GOT3 (cell line): ENCODE results near the gene FAM131A.
"Not testable (repeated sequence)": the region's sequence is repeated elsewhere in the genome, so short reads cannot be mapped to it uniquely, and the experiment has no call there.

ENCODE experiments used
- DNase-seq: peaks from one replicate; lab custom pipeline; 2025; ENCODE audit warnings: mixed read lengths; lab: John Stamatoyannopoulos, UW

The FAM131A gene

DNA sequence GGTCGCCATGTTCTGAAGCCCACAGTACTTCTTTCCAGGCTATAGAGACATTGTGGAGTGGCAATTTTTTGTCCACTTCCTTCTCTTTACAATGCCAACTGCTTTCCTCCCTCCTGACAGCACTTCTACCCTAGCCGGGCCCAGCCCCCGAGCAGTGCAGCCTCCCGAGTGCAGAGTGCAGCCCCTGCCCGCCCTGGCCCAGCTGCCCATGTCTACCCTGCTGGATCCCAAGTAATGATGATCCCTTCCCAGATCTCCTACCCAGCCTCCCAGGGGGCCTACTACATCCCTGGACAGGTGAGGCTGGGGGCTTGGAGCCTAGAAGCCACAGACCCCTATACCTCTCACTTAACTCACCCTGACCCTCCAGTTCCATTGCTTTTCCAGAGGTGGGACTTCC, 20.2 kb upstream of the FAM131A start:
- no peak for DNase-seq

DNA sequence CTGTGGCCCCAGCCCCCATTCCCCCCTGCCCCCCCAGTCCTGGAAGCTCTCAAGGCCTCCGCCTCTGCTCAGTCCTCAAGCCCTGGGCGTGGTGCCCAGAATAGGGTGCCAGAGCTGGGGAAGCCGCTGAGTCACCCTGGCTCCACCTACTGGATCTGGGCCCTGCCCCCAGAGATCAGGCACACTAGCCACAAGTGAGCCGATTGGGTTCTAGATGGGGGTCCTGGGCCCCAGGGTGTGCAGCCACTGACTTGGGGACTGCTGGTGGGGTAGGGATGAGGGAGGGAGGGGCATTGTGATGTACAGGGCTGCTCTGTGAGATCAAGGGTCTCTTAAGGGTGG, 17.3 kb upstream of the FAM131A start:
- peak; percentile 92 for DNase-seq

DNA sequence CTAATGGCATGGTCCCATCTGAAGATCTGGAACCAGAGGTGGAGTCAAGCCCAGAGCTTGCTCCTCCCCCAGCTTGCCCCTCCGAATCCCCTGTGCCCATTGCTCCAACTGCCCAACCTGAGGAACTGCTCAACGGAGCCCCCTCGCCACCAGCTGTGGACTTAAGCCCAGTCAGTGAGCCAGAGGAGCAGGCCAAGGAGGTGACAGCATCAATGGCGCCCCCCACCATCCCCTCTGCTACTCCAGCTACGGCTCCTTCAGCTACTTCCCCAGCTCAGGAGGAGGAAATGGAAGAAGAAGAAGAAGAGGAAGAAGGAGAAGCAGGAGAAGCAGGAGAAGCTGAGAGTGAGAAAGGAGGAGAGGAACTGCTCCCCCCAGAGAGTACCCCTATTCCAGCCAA, 15.7 kb upstream of the FAM131A start:
- DNase-seq = no peak

DNA sequence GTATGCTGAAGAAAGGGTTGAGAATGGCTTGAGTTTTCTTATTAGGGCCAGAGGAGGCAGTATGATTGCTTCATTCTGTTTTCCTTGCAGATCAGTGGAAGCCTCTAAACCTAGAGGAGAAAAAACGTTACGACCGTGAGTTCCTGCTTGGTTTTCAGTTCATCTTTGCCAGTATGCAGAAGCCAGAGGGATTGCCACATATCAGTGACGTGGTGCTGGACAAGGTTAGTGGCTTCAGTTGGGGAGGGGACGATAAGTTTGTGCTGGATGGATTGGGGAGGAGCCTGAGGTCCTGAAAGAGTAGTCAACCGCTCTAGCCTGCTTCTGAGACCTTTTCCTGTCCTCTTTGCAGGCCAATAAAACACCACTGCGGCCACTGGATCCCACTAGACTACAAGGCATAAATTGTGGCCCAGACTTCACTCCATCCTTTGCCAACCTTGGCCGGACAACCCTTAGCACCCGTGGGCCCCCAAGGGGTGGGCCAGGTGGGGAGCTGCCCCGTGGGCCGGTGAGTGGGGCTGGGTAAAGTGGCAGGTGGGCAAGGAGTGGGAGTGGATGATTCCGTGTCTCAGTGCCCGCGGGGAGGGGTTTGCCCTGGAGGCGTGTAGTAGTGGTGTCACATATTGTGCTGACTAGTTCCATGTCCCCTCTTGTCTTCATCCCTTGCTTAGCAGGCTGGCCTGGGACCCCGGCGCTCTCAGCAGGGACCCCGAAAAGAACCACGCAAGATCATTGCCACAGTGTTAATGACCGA, 14.5 kb upstream of the FAM131A start:
- DNase-seq = no peak

DNA sequence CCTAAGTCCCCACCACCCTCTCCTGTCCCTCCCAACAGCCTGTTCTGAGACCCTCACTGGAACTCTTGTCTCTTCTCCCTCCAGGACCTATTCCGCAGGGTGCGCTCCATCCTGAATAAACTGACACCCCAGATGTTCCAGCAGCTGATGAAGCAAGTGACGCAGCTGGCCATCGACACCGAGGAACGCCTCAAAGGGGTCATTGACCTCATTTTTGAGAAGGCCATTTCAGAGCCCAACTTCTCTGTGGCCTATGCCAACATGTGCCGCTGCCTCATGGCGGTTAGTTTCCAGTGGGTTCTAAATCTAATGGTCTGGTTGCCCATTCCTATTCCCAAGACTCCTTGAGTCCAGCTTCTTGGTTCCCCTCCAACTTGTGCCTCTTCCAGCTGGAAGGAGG, 13.7 kb upstream of the FAM131A start:
- DNase-seq = no peak

DNA sequence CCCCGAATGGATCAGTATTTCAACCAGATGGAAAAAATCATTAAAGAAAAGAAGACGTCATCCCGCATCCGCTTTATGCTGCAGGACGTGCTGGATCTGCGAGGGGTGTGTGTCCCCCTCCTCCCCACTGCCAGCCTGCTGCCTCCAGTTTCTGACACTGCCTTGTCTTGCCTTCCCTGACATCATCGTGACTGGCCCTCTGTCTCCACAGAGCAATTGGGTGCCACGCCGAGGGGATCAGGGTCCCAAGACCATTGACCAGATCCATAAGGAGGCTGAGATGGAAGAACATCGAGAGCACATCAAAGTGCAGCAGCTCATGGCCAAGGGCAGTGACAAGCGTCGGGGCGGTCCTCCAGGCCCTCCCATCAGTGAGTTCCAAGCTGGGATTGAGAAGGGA, 12.1 kb upstream of the FAM131A start:
- no peak for DNase-seq

DNA sequence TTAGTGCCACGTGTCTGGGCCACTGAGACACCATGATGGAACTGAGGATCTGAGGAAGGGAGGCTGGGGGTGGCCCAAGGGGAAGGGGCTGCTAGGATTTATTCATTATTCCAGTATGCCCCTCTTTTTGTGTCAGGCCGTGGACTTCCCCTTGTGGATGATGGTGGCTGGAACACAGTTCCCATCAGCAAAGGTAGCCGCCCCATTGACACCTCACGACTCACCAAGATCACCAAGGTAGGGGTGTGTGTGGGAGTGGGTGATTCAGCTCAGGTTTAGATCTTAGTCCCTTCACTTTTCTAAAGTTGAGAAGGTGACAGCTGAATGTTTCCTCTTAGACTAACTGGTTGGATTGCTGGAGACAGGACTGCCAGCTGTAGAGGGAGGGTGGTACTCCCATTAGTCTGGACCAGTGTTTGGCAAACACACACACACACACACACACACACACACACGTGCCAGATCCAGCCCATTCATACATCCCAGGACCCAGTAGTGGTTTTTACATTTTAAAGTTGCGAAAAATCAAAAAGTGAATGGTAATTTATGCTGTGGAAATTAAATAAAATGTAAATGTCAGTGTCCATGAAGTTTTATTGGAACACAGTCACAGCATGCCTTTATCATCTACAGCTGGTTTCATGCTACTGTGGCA, 11.6 kb upstream of the FAM131A start:
- DNase-seq = no peak

DNA sequence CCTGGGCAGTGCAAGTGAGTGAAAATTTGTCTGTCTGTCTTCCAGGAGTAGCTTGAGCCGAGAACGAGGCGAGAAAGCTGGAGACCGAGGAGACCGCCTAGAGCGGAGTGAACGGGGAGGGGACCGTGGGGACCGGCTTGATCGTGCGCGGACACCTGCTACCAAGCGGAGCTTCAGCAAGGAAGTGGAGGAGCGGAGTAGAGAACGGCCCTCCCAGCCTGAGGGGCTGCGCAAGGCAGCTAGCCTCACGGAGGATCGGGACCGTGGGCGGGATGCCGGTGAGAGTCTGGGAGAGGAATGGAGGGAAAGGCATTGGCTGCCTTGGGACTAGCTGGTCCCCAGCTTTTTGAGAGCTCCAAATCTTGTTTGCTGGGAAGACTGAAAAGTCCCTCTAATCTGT, 10.2 kb upstream of the FAM131A start:
- no peak for DNase-seq

DNA sequence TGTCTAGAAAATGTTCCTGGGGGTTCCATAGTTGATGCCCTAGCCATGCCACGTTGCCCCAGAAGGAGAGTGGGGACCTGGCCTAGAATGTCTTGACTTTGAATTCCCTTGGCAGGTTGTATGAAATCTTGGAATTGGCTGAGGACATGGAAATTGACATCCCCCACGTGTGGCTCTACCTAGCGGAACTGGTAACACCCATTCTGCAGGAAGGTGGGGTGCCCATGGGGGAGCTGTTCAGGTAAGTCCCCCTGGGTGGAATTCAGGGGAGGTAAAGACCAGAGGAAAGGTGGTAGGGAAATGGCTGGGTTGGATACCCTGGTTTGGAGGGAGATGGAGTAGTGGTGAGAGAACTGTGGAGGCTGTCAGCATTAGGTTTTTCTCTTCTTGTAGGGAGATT, 8.9 kb upstream of the FAM131A start:
- DNase-seq = no peak

DNA sequence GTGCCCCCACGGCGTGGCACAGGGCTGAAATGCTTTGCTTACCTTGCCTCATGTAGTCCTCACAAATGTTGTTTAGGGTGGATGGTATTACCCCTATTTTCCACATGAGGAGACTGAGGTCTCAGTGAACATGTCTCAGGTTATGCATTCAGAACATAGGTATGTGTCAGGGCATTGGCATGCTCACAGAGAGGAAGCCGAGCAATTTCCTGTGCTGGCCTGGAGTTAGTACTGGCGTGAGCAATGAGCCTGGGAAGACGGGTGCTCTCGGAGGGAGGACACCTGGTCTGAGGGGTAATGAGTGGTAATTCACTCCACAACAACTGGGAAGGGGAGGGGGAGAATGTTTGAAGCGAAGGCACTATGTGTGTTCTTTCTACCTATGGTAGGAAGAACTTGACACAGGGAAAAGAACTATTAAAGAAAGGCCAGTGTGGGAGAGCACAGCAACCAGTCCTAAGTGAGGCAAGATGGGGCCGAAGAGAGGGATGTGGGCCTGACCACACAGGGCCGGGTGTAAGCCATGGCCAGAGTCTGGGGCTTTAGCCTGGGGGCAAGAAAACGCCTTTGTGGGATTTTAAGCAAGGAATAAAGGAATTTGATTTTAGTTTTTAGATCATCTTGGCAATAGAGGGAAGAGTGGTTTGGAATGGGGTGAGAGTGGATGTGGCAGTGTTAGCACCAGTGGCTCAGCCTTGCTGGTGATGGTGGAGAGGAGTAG, 4.9 kb upstream of the FAM131A start:
- DNase-seq = no peak

DNA sequence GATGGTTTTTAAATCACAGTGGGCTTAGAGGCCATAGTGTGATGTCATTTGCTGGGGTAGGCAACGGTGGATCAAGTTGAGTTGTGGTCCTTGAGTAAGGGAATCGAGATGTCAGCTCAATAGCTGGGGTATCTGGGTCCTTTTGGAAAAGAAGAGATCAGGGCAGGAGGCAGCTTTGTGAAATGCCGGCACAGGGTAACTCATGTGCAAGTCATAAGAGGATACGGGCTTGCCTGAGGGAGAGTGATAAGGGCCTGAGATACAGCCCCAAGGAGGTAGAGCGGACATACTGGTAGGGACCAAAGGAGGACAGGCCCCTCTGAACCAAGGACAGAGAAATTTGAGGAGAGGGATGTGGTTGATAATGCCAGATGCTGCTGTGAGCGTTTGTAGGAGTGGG, 4.2 kb upstream of the FAM131A start:
- no peak for DNase-seq

DNA sequence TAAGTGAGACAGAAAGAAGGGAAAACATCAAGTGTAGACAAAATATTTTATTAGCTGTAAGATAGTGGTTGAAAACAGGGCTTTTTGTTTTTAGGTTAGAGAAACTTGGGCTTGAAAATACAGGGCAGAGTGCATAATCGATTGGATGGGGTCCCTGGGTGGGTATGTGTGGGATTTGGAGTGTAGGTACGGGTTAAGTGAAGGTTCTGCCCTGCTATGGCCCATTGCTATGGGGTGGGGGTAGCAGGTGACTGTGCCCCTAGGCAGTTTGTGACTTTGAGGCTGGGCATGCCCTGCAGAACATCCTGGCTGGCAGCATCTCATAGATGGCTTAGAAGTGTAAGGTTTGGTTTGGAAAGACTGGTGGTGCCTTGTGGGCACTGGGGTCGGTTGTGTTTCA, 3.7 kb upstream of the FAM131A start:
- no peak for DNase-seq

DNA sequence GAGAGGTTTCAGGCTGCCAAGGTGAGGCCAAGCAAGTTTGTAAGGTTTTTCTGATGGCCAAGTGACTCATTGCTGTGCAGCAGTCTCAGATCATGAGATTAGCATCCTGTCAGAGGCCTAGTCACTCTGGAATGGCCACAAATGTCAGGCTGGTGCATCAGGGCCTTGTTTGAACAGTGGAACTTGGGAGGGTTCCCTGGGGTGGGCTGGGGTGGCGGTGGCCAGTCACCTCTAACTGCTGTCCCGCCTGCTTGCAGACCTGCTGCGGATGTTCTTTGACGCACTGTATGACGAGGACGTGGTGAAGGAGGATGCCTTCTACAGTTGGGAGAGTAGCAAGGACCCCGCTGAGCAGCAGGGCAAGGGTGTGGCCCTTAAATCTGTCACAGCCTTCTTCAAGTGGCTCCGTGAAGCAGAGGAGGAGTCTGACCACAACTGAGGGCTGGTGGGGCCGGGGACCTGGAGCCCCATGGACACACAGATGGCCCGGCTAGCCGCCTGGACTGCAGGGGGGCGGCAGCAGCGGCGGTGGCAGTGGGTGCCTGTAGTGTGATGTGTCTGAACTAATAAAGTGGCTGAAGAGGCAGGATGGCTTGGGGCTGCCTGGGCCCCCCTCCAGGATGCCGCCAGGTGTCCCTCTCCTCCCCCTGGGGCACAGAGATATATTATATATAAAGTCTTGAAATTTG, 2.8 kb upstream of the FAM131A start:
- no peak for DNase-seq

DNA sequence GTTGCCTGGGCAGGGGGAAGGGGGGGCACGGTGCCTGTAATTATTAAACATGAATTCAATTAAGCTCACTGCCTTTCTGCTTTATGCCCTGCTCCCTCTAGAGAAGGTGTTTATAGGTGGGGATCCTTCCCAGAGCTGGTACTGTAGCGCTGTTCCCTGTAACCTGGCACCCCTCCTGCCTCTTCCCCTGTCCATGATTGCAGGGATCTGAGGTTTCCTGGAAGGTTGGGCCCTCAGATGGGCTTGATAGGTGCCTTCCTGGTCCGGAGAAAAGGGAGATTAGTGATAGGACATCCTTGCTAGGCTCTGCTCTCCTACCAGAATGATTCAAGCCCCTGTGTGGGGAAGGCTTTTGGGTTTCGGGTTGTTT, 2.1 kb upstream of the FAM131A start:
- DNase-seq = no peak

DNA sequence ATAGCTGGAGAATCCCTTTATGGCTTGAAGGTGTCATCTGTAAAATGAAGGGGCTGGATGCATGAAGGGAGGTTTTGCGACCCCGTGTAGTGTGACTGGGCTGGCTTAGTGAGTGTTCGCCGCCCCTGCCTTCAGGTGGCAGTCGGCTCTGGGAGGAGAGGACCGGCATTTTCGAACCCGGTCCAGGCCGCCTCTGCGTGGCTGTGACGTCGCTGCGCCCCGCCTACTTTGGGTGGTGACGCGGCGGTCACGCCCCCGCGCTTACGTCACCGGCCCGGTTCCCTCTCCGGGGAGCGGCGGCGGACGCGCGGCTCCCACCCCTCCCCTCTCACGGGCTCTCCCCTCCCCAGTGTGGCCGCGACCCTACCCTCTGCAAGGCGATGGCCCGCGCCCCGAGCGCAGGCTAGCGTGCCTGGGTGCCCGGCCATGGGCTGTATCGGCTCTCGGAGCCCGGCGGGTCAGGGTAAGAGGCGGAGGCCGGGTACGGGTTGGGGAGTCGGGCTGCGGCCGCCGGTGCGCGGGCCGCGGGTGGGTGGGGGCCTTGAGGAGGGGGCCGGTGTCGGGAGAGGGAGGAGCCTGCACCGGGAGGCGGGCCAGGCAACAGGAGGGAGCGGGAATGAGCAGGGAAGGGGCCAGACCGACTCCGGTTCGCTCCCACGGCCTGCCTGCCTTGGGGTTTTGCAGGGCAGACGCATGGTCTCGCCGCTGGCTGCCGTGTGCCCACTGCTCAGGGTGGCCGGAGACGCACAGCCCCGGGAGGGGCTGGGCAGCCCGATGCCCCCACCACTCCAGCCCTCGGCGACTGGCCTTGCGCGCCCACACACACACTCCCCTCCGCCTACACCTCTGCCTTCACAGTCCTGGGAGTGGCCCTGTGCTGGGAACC, 1.5 kb upstream of the FAM131A start:
- DNase-seq = no peak

DNA sequence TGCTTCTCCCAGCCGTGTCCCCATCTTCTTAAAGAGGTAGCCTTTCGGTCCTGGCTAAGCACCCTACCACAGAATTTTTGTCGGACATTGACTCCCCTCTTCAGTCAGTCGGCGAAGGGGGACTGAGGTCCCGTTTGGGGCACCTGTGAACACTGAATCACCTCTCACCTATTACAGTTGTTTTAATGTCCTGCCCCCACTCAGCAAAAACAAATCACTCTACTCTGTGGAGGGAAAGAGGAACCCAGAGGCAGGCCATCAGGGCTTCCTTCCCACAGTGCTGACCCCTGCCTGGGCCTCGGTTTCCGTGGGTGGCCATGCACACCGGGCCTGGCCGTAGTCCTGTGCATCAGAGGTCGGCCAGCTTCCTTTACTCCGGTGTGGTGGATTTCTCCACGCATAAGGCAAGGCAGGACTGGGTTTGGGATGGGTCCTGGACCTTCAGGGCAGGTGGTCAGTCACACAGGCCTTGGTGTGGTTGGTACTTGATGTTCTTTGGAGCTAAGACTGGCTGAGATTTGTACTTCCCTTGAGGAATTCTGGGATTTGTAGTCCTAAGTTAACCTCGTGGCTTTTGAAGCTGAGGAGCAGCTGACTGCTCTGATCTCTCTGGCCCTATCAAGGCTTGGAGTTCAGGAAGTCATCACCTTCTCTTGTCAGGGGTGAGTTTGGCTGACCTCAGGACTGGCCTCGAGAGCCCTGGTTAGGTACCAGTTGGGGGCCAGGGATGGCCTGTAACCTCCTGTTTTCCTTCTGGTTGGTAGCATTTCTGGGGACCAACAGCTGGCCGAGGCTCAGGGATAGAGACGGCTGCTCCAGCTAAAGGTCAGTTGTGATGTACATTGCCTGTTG, 627 bp upstream of the FAM131A start:
- no peak for DNase-seq

DNA sequence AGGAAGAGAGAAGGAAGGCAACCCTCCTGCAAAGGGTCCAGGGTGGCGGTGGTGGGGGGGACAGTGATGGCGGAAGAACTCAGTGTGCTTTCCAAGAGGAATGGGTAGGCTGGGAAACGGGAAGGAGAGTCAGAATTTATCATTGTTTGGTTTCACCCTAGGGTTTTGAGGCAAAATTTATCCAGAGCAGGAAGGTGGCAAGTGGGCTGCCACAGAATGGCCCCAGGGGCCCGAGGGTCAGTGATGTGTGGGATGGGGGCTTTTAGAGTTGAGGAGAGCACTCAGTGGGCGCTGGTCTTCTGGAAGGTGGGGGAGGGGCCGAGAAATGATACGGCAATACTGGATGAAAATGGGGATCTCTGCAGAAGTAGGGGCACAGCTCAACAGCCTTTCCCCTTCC, 581 bp downstream of the FAM131A start:
- DNase-seq = no peak

DNA sequence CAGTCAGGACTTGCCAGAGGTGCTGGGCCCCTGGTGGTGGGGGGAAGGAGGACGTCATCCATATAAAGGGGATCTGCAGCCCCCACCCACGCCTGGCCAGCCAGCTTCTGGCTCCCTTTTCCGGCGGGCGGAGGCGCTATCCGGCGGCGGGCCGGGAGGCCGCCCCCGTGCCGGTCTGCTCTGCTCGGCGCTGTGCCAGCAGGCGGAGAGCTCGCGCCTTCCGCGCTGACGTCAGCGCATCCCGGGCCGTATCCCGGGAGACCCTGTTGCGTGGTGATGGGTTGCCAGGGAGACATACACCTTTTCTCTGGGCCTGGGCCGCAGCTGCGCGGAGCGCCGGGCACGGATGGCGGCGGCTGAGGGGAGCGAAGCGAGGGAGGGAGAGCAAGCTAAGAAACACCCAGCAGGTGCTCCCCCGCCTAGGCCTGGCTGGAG, 1.1 kb downstream of the FAM131A start:
- peak; percentile 37 for DNase-seq

DNA sequence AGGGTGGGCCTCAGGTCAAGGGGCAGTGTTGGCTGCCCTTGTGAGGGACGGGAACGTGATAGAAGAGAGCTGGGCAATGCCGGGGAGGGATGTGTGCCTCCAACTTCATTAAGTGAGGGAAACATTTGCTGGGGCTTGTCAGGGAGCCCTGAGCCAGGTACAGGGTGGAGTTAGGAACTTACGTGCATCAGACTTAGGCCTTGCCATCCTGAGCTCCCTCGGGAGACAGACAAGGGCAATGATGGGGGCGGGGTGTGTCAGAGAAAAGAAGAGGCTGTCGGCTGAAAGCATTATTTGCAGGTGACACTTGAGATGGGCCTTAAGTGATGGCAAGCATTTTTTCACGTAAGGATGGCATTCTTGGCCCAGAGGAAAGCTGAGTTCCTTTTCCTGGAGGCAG, 1.6 kb downstream of the FAM131A start:
- no peak for DNase-seq

DNA sequence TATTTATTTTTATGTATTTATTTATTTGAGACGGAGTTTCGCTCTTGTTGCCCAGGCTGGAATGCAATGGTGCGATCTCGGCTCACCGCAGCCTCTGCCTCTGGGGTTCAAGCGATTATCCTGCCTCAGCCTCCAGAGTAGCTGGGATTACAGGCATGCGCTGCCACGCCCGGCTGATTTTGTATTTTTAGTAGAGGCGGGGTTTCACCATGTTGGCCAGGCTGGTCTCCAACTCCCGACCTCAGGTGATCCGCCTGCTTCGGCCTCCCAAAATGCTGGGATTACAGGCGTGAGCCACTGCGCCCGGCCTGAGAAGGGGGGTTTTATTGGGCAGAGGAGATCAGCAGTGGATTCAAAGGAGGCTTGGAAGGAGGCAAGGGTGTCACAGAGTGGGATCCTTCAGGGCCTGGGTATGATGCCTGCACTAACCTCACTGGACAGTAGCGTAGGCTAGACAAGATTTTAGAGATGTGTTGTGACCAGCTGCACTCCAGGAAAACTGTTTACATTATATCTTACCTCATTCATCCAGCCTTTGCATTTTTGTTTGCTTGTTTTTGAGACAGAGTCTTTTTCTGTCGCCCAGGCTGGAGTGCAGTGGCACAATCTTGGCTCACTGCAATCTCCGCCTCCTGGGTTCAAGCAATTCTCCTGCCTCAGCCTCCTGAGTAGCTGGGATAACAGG, 2.2 kb downstream of the FAM131A start:
- DNase-seq = not testable (repeated sequence)
